Measurements from ENCODE around the gene USP21. TPM values are rescaled to one million over a fixed set of nuclear protein-coding genes. Genes with fewer than 3 reads are reported as not detected.

The USP21 gene
- total and polyA plus RNA-seq, 2 of the 13 experiments (the other 11 are each of a cell fraction or from before 2014, with no cell fraction given) = 10.1 to 33.1 TPM

GRCh38 chr1:161185282-161185682 lies 26.0 kb downstream of the USP21 start:
- no TSS peak for BruUV-seq (replicated peaks)
- H3K4me1 ChIP-seq (ENCODE audit: insufficient read depth, low read length) = peaks cover 9% of the 10 kb centered on the region
- ATAC-seq (no peak), DNase-seq (ENCODE audit: low spot score) (no peak), FAIRE-seq (no peak)
- ChIA-PET CTCF (ENCODE audit: low intra/inter-chr PET ratio, low total read pairs) (no interaction called here), POLR2A (interaction anchor here (1.0 kb wide), 1 partner anchor 9 kb away, joined by 4 read pairs; no protein-coding TSS in a partner anchor)
- H3K4me3 ChIP-seq (replicated peaks in 1 of 3; ENCODE audit: insufficient read depth in 1 of 3, low read depth in 2 of 3, low read length in 3 of 3) = no peak overlapping the region
- no peaks in the 10 kb centered on the region for H3K36me3 ChIP-seq (replicated peaks in 1 of 2; ENCODE audit: control insufficient read depth in 1 of 2, insufficient read depth in 2 of 2, low read length in 2 of 2)
- intact Hi-C loops (cut with micrococcal nuclease; ENCODE audit: unreplicated experiment) (no loop called here), in situ Hi-C loops (cut with HindIII; ENCODE audit: extremely low pct_ligation_motif_present, low pct_unique_long_range_greater_than_20kb) (no loop called here)
- H3K9me3 ChIP-seq (ENCODE audit: low read length) = no peaks in the 10 kb centered on the region
- no peak overlapping the region for H3K4me2 ChIP-seq (ENCODE audit: low read depth, low read length)
- 22% methylated on average over 3 of the region's 3 CpGs for WGBS (ENCODE audit: low lambda C conversion rate)
- no peak overlapping the region for H2AFZ ChIP-seq (ENCODE audit: low read length)
- no peak overlapping the region for H3K27ac ChIP-seq (ENCODE audit: extremely low read length, insufficient read depth, low read length)
- H4K20me1 ChIP-seq (ENCODE audit: insufficient read depth, low read length) = no peaks in the 10 kb centered on the region
- H3K27me3 ChIP-seq (ENCODE audit: control insufficient read depth in 1 of 2, insufficient read depth in 2 of 2, low read length in 2 of 2) = no peaks in the 10 kb centered on the region
- H3K9ac ChIP-seq (ENCODE audit: insufficient read depth, low read depth, low read length) = no peak overlapping the region
- H3K79me2 ChIP-seq (ENCODE audit: insufficient read depth, low read length) = no peaks in the 10 kb centered on the region
- TF ChIP-seq ZNF788 (CRISPR knock-in tag; IDR thresholded peaks at IDR 0.05; ENCODE audit: borderline replicate concordance) (no peak), MLXIP (CRISPR knock-in tag; IDR thresholded peaks at IDR 0.05; ENCODE audit: borderline replicate concordance) (no peak), MAX (IDR thresholded peaks at IDR 0.05) (no peak), AKAP8 (CRISPR knock-in tag; IDR thresholded peaks at IDR 0.05) (no peak)

- TF ChIP-seq GTF3A (CRISPR knock-in tag; conservative IDR thresholded peaks at IDR 0.05) (no peak), ZNF136 (CRISPR knock-in tag; IDR thresholded peaks at IDR 0.05; ENCODE audit: low read depth) (no peak), MIXL1 (CRISPR knock-in tag; IDR thresholded peaks at IDR 0.05) (no peak), ARID2 (CRISPR knock-in tag; IDR thresholded peaks at IDR 0.05; ENCODE audit: borderline replicate concordance) (no peak), HBP1 (CRISPR knock-in tag; IDR thresholded peaks at IDR 0.05; ENCODE audit: low read depth) (no peak), TAF15 (IDR thresholded peaks at IDR 0.05; ENCODE audit: low read depth, low read length, poor library complexity, severe bottlenecking) (no peak)
- no peak for DNase-seq (ENCODE audit: low spot score)
- ChIA-PET POLR2A (interaction anchor here (1.0 kb wide), 1 partner anchor 9 kb away, joined by 4 read pairs; no protein-coding TSS in a partner anchor), CTCF (ENCODE audit: low intra/inter-chr PET ratio, low total read pairs) (no interaction called here)
- no TSS peak for BruUV-seq (replicated peaks)
- 2% methylated on average over 2 of the region's 2 CpGs for WGBS (ENCODE audit: low lambda C conversion rate)
- no peak for FAIRE-seq
- Histone ChIP-seq H3K9ac (ENCODE audit: insufficient read depth, low read depth, low read length) (no peak overlapping the region), H3K27me3 (ENCODE audit: control insufficient read depth in 1 of 2, insufficient read depth in 2 of 2, low read length in 2 of 2) (no peaks in the 10 kb centered on the region), H3K4me2 (ENCODE audit: low read depth, low read length) (no peak overlapping the region), H2AFZ (ENCODE audit: low read length) (no peak overlapping the region), H3K36me3 (replicated peaks in 1 of 2; ENCODE audit: control insufficient read depth in 1 of 2, insufficient read depth in 2 of 2, low read length in 2 of 2) (no peaks in the 10 kb centered on the region), H3K9me3 (ENCODE audit: low read length) (no peaks in the 10 kb centered on the region), H3K4me3 (replicated peaks in 1 of 3; ENCODE audit: insufficient read depth in 1 of 3, low read depth in 2 of 3, low read length in 3 of 3) (no peak overlapping the region), H4K20me1 (ENCODE audit: insufficient read depth, low read length) (no peaks in the 10 kb centered on the region), H3K27ac (ENCODE audit: extremely low read length, insufficient read depth, low read length) (no peak overlapping the region), H3K79me2 (ENCODE audit: insufficient read depth, low read length) (no peaks in the 10 kb centered on the region), H3K4me1 (ENCODE audit: insufficient read depth, low read length) (peaks cover 9% of the 10 kb centered on the region)
- in situ Hi-C loops (cut with HindIII; ENCODE audit: extremely low pct_ligation_motif_present, low pct_unique_long_range_greater_than_20kb) = no loop called here
- intact Hi-C loops (cut with micrococcal nuclease; ENCODE audit: unreplicated experiment) = no loop called here
- ATAC-seq = no peak
Observed at GRCh38 chr1:161185732-161186311, 26.5 kb downstream of the USP21 start.
